Activated CD8-positive, alpha-beta T cell treated with anti-CD3 and anti-CD28 coated beads for 36 hours (primary cell): Measurements from ENCODE around the gene COL5A1. TPM values are rescaled to one million over a fixed set of nuclear protein-coding genes. Genes with fewer than 3 reads are reported as not detected.

ENCODE experiments used
- ATAC-seq: fragments of 200-7000 bp; cut with Tn5 transposase; one replicate; pipeline ENCODE4 v1.10.0; 2021; ENCODE audit warnings: mild to moderate bottlenecking, moderate library complexity
- CTCF ChIA-PET: fragments of 350-600 bp; sonication (Branson Sonifier 250); formaldehyde crosslinking; loops from one replicate; lab custom pipeline; 2021; ENCODE audit warnings: antibody characterized with exemption; lab: Charles Lee
- POLR2A ChIA-PET: fragments of 350-600 bp; sonication (Branson Sonifier 250); formaldehyde crosslinking; loops from one replicate; lab custom pipeline; 2021; ENCODE audit warnings: antibody characterized with exemption; lab: Charles Lee
- DNase-seq: peaks from one replicate; pipeline ENCODE4 v3.0.0-alpha.2; 2020
- H3K27ac Mint-ChIP-seq: one replicate; pipeline ENCODE4 v1.8.0; 2021; ENCODE audit warnings: mild to moderate bottlenecking, mixed read lengths
- H3K27me3 Mint-ChIP-seq: one replicate; pipeline ENCODE4 v1.8.0; 2021; ENCODE audit warnings: mixed read lengths
- H3K36me3 Mint-ChIP-seq: one replicate; pipeline ENCODE4 v1.8.0; 2021; ENCODE audit warnings: low read depth, mixed read lengths
- H3K4me1 Mint-ChIP-seq: one replicate; pipeline ENCODE4 v1.8.0; 2021; ENCODE audit warnings: low read depth, mixed read lengths
- H3K4me3 Mint-ChIP-seq: one replicate; pipeline ENCODE4 v1.8.0; 2021; ENCODE audit warnings: mild to moderate bottlenecking, moderate library complexity, mixed read lengths
- H3K9me3 Mint-ChIP-seq: one replicate; pipeline ENCODE4 v1.8.0; 2021; ENCODE audit warnings: mixed read lengths
- CTCF ChIP-seq: fragments of 200-600 bp; IDR thresholded peaks from one replicate; pipeline ENCODE4 v1.8.0; 2022; ENCODE audit warnings: antibody characterized with exemption, mild to moderate bottlenecking
- intact Hi-C: fragments of 100-400 bp; cut with micrococcal nuclease; formaldehyde crosslinking; loops from one replicate; pipeline ENCODE4 v1.10.0; 2022
- total RNA-seq, 2 experiments: library from RNA; stranded (reverse); gene quantifications; one replicate each; pipeline ENCODE4 v1.2.3, GENCODE V29; 2021

Gene COL5A1
- total RNA-seq, 2 experiments from 2014 or later = 0.29 to 0.34 TPM

DNA sequence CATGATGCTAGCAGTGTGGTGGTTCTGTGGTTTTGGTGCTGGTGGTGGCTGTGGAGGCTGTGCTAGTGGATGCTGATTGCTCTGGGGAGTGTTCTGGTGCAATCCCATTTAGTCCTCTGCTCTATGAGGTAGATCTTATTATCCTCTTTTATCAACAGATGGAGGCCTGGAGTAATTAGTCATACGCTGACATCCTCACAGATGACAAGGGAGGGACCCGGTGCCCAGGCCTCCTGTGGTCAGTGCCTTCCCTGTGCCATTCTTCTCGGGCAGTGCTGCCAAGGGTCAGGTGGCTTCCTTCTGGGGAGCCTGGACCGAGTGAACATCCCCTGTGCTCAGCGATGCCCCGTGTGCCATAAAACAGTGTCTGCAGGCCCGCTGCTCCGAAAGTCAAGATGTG is 74.5 kb downstream of the COL5A1 start:
- POLR2A ChIA-PET = no interaction called here
- Mint-ChIP-seq H3K27ac (no peak overlapping the region), H3K4me1 (no peaks in the 10 kb centered on the region), H3K27me3 (no peaks in the 10 kb centered on the region), H3K36me3 (no peaks in the 10 kb centered on the region), H3K9me3 (peaks cover 1% of the 10 kb centered on the region), H3K4me3 (no peak overlapping the region)
- intact Hi-C loops = no loop called here
- CTCF ChIA-PET = no interaction called here
- no peak for DNase-seq
- no peak for TF ChIP-seq CTCF
- ATAC-seq = no peak

GRCh38 chr9:134717056-134717455 is 75.5 kb downstream of the COL5A1 start:
- H3K4me1 Mint-ChIP-seq = no peaks in the 10 kb centered on the region
- no peak for ATAC-seq
- H3K9me3 Mint-ChIP-seq = peaks cover 1% of the 10 kb centered on the region
- intact Hi-C loops = no loop called here
- POLR2A ChIA-PET = no interaction called here
- no peaks in the 10 kb centered on the region for H3K27me3 Mint-ChIP-seq
- H3K36me3 Mint-ChIP-seq = no peaks in the 10 kb centered on the region
- TF ChIP-seq CTCF = no peak
- H3K27ac Mint-ChIP-seq = no peak overlapping the region
- no peak overlapping the region for H3K4me3 Mint-ChIP-seq
- DNase-seq = no peak
- CTCF ChIA-PET = no interaction called here

DNA sequence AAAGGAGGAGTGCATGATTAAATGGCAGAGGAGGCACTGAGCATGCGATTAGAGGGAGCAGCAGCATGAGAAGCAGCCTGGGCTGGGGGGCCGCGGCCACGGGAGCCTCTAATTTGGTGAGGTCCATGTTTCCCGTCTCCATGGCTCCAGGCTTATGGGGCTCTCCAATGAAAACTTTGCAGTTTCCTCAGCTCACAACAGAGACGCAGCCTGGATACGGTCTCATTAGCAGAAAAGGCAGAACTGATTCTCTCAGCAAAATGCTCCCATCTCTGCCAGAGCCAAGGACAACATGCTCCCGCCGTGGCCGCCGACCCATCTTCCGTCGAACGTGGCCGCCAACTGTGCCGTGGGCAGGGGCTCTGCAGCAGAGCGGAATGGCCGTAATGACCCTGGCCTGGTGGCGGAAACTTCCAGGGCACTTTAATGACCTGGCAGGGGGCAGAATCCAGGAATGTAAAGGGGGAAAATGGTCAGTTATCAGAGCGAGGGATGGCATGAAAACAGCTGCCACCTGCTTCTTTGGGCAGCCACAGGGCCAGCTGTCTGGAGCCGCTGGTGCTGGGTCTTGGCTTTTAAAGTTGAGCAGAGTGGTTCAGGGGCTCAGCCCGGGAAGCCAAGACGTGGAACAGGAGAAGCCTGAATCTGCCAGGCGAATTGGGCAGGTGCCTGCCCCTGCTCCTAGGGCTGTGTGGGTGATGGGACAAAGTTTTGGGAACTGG is 76.5 kb downstream of the COL5A1 start:
- Mint-ChIP-seq H3K27me3 (peaks cover 3% of the 10 kb centered on the region), H3K9me3 (peaks cover 1% of the 10 kb centered on the region), H3K4me1 (no peaks in the 10 kb centered on the region), H3K27ac (no peak overlapping the region), H3K4me3 (no peak overlapping the region), H3K36me3 (no peaks in the 10 kb centered on the region)
- intact Hi-C loops = no loop called here
- POLR2A ChIA-PET = no interaction called here
- CTCF ChIA-PET = no interaction called here
- no peak for TF ChIP-seq CTCF
- ATAC-seq (no peak), DNase-seq (no peak)

DNA sequence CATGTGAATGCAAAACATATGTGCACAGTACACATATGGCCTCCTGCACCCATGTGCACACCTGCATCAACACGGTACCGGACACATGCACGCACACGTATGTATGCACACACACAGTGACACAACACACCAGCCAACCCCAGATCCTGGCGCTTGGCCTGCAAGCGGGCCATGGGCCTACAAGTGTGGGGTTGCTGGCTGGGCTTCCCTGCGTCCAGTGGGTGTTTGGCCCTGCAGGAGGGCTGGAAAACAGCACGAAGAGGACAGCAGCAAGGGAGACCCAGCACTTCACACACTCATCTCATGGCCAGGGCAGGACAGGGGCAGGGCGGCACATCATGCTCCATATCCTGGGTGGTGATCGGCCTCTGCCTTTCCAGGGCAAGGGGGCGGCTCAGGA is 77.7 kb downstream of the COL5A1 start:
- ATAC-seq (no peak), DNase-seq (no peak)
- H3K27me3 Mint-ChIP-seq = peaks cover 5% of the 10 kb centered on the region
- intact Hi-C loops = no loop called here
- no peak overlapping the region for H3K27ac Mint-ChIP-seq
- CTCF ChIA-PET = no interaction called here
- POLR2A ChIA-PET = no interaction called here
- TF ChIP-seq CTCF = no peak
- H3K4me3 Mint-ChIP-seq = no peak overlapping the region
- no peaks in the 10 kb centered on the region for H3K9me3 Mint-ChIP-seq
- H3K4me1 Mint-ChIP-seq = no peaks in the 10 kb centered on the region
- no peaks in the 10 kb centered on the region for H3K36me3 Mint-ChIP-seq

DNA sequence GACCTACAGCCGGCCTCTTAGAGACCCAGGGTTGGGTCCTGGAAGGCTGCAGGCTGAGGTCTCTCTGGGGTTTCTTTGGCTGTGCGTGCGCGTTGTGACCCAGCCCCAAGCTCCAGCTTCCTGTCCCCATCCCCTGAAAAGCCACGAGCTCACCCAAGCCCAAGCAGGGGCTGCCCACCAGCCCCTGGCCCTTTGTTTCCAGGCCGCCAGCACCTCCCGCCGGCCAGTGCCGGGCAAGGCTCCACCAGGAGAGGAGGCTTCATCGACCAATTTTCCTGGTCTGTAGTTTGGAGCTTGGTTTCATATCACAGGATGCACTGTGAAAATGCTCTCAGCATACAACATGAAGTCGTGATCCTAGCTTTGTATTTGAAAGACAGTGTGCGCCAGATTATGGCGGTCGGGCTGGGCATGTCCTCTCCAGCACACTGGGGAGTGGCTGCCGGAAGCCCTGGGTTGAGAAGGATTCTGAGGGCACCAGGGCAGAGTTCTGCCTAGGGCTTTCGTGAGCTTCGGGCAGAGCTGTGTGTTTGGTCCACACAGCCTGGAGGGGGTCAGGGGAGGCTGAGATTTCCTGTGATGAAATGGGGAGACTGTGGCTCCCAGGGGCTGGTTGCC is 78.6 kb downstream of the COL5A1 start:
- no peak overlapping the region for H3K27ac Mint-ChIP-seq

More for the DNA sequence above, 78.6 kb downstream of the COL5A1 start:
- Mint-ChIP-seq H3K4me3 (no peak overlapping the region), H3K36me3 (no peaks in the 10 kb centered on the region), H3K4me1 (peaks cover under 1% of the 10 kb centered on the region), H3K27me3 (peaks cover 6% of the 10 kb centered on the region), H3K9me3 (no peaks in the 10 kb centered on the region)
- intact Hi-C loops = no loop called here
- no peak for TF ChIP-seq CTCF
- ChIA-PET CTCF (no interaction called here), POLR2A (no interaction called here)
- ATAC-seq (no peak), DNase-seq (no peak)
